HepG2 (cell line): ENCODE data around the gene PALM. TPM values are rescaled to one million over a fixed set of nuclear protein-coding genes. Genes with fewer than 3 reads are reported as not detected.

ENCODE experiments used
- ATAC-seq: fragments of 200-7000 bp; cut with Tn5 transposase; 3 replicates; pipeline ENCODE4 v1.9.1; 2020; ENCODE audit warnings: mild to moderate bottlenecking, moderate library complexity
- BruUV-seq: library from RNA; stranded (reverse); fragments of 400-500 nt; replicated peaks from 2 replicates; lab custom pipeline; 2021; lab: Mats Ljungman, UMichigan
- CTCF ChIA-PET: fragments of 300-600 bp; formaldehyde crosslinking; extraction: SDS; loops from one replicate; lab custom pipeline; 2021; ENCODE audit warnings: low total read pairs, inconsistent platforms, low intra/inter-chr PET ratio; lab: Yijun Ruan, JAX
- POLR2A ChIA-PET: fragments of 350-600 bp; sonication (Branson Sonifier 250); formaldehyde crosslinking; loops from one replicate; lab custom pipeline; 2020; ENCODE audit warnings: antibody characterized with exemption, inconsistent platforms; lab: Yijun Ruan, JAX
- DNase-seq: peaks from one replicate; pipeline ENCODE4 v3.0.0-alpha.2; 2015; ENCODE audit warnings: low spot score
- FAIRE-seq: peaks from 3 replicates; lab custom pipeline; 2011; peaks lifted over from hg19 to GRCh38; lab: Jason Lieb, UNC
- H2AFZ ChIP-seq: one replicate; pipeline ENCODE4 v1.6.1; 2011; ENCODE audit warnings: low read length, inconsistent platforms
- H3K27ac ChIP-seq: fragments of 300-600 bp; 3 replicates; pipeline ENCODE4 v1.8.0; 2011; ENCODE audit warnings: mixed run types, mild to moderate bottlenecking, mixed read lengths, low read length, inconsistent platforms; ENCODE audit not compliant: insufficient read depth; ENCODE audit errors: extremely low read length
- H3K27me3 ChIP-seq, 2 experiments: fragments of 200-600 bp in 1 of 2; 2 replicates in 1 of 2; 3 replicates in 1 of 2; pipeline versions ENCODE4 v1.6.0 to v1.8.0; 2011; ENCODE audit warnings: low read length in 2 of 2, mild to moderate bottlenecking in 2 of 2, moderate library complexity in 2 of 2, inconsistent platforms in 1 of 2; ENCODE audit not compliant: insufficient read depth in 2 of 2, control insufficient read depth in 1 of 2
- H3K36me3 ChIP-seq, 2 experiments: fragments of 200-600 bp in 1 of 2; replicated peaks in 1 of 2; 2 replicates in 1 of 2; 3 replicates in 1 of 2; pipeline versions ENCODE4 v1.5.1 to v1.8.0; 2011; ENCODE audit warnings: low read length in 2 of 2, inconsistent platforms in 1 of 2; ENCODE audit not compliant: insufficient read depth in 2 of 2, control insufficient read depth in 1 of 2
- H3K4me1 ChIP-seq: 2 replicates; pipeline ENCODE4 v1.5.1; 2012; ENCODE audit warnings: low read length, inconsistent platforms; ENCODE audit not compliant: insufficient read depth
- H3K4me2 ChIP-seq: 2 replicates; pipeline ENCODE4 v1.6.0; 2011; ENCODE audit warnings: low read depth, low read length, inconsistent platforms
- H3K4me3 ChIP-seq, 3 experiments: fragments of 200-600 bp in 1 of 3; sonication (generic), shearing (Covaris generic) in 1 of 3; replicated peaks in 1 of 3; 2 replicates each; pipeline ENCODE4 v1.5.1; 2011 to 2016; ENCODE audit warnings: low read length in 3 of 3, inconsistent platforms in 2 of 3, low read depth in 2 of 3, mild to moderate bottlenecking in 2 of 3, control low read depth in 1 of 3, mixed read lengths in 1 of 3; ENCODE audit not compliant: insufficient read depth in 1 of 3
- H3K79me2 ChIP-seq: one replicate; pipeline ENCODE4 v1.6.1; 2011; ENCODE audit warnings: low read length, inconsistent platforms; ENCODE audit not compliant: insufficient read depth
- H3K9ac ChIP-seq: 2 replicates; pipeline ENCODE4 v1.6.0; 2011; ENCODE audit warnings: mild to moderate bottlenecking, low read depth, low read length, inconsistent platforms; ENCODE audit not compliant: insufficient read depth
- H3K9me3 ChIP-seq: 2 replicates; pipeline ENCODE4 v1.5.1; 2012; ENCODE audit warnings: mild to moderate bottlenecking, low read length
- H4K20me1 ChIP-seq: 2 replicates; pipeline ENCODE4 v1.6.0; 2011; ENCODE audit warnings: inconsistent platforms, mild to moderate bottlenecking, low read length, moderate library complexity; ENCODE audit not compliant: insufficient read depth
- ATM ChIP-seq: fragments of 450-650 bp; IDR thresholded peaks from 2 replicates; pipeline ENCODE4 v1.7.1; 2017; ENCODE audit warnings: mild to moderate bottlenecking, borderline replicate concordance
- BORCS8-MEF2B ChIP-seq: sonication (generic); formaldehyde crosslinking; IDR thresholded peaks from 2 replicates; pipeline ENCODE4 v1.8.0; 2022; ENCODE audit warnings: mild to moderate bottlenecking, missing genetic modification reagents
- BRD4 ChIP-seq: sonication (generic); formaldehyde crosslinking; IDR thresholded peaks from 2 replicates; pipeline ENCODE4 v1.4.0; 2020; ENCODE audit warnings: missing genetic modification reagents
- MIER3 ChIP-seq: IDR thresholded peaks from 2 replicates; pipeline ENCODE4 v1.6.1; 2016; ENCODE audit warnings: missing compliant biosample characterization, borderline replicate concordance
- RCOR2 ChIP-seq: IDR thresholded peaks from 2 replicates; pipeline ENCODE4 v1.6.1; 2016; ENCODE audit warnings: missing biosample characterization, missing genetic modification reagents
- RORA ChIP-seq: sonication (generic); formaldehyde crosslinking; IDR thresholded peaks from 2 replicates; pipeline ENCODE4 v1.5.0; 2020; ENCODE audit warnings: mild to moderate bottlenecking, missing genetic modification reagents, moderate library complexity
- SATB2 ChIP-seq: sonication (generic); formaldehyde crosslinking; IDR thresholded peaks from 2 replicates; pipeline ENCODE4 v1.5.0; 2020; ENCODE audit warnings: missing genetic modification reagents
- SP1 ChIP-seq, 2 experiments: fragments of 450-650 bp in 1 of 2; sonication (generic) in 1 of 2; formaldehyde crosslinking in 1 of 2; IDR thresholded peaks; 2 replicates each; pipeline versions ENCODE4 v1.4.0 to v1.6.1; 2016 to 2020; ENCODE audit warnings: missing genetic modification reagents in 1 of 2
- ZBTB44 ChIP-seq: sonication (generic); formaldehyde crosslinking; IDR thresholded peaks from 2 replicates; pipeline ENCODE4 v1.4.0; 2020; ENCODE audit warnings: missing genetic modification reagents
- ZNF329 ChIP-seq: sonication (generic); formaldehyde crosslinking; IDR thresholded peaks from 2 replicates; pipeline ENCODE4 v1.9.0; 2021; ENCODE audit warnings: low read depth, mild to moderate bottlenecking, missing genetic modification reagents
- ZNF576 ChIP-seq: sonication (generic); formaldehyde crosslinking; IDR thresholded peaks from 2 replicates; pipeline ENCODE4 v1.4.0; 2020; ENCODE audit warnings: mild to moderate bottlenecking, missing genetic modification reagents
- ZNF839 ChIP-seq: sonication (generic); formaldehyde crosslinking; IDR thresholded peaks from 2 replicates; pipeline ENCODE4 v1.4.0; 2020; ENCODE audit warnings: missing genetic modification reagents, mild to moderate bottlenecking, borderline replicate concordance
- ZSCAN9 ChIP-seq: IDR thresholded peaks from 2 replicates; pipeline ENCODE4 v1.6.1; 2016; ENCODE audit warnings: borderline replicate concordance
- WGBS: methylation state at CpG from one replicate; pipeline ENCODE4 v1.1.6; 2017; ENCODE audit warnings: low lambda C conversion rate; 5-methylcytosine and 5-hydroxymethylcytosine counted together
- in situ Hi-C: cut with HindIII; loops from 2 replicates; pipeline ENCODE4 v1.10.0; 2017; ENCODE audit warnings: low pct_unique_long_range_greater_than_20kb; ENCODE audit not compliant: extremely low pct_ligation_motif_present
- intact Hi-C: fragments of 100-400 bp; cut with micrococcal nuclease; formaldehyde crosslinking; loops from one replicate; pipeline ENCODE4 v1.10.0; 2022; ENCODE audit not compliant: unreplicated experiment
- polyA plus RNA-seq, 8 experiments: library from polyadenylated mRNA; depleted of rRNA in 3 of 8; stranded (reverse) in 7 of 8; unstranded in 1 of 8; fragments of >200 nt; fragmentation: Illumina TruSeq in 4 of 8; extraction: Trizol in 4 of 8; gene quantifications; 2 replicates each; pipeline versions ENCODE4 v1.2.1 to v1.2.3, GENCODE V29; 2011 to 2016; ENCODE audit warnings: low read depth in 4 of 8, missing spikeins in 1 of 8, mixed read lengths in 1 of 8; ENCODE audit not compliant: insufficient read depth in 1 of 8
- total RNA-seq, 5 experiments: library from RNA; depleted of rRNA; stranded (reverse); fragments of >200 nt; fragmentation: Illumina TruSeq; extraction: Trizol; gene quantifications; 2 replicates each; pipeline ENCODE4 v1.2.3, GENCODE V29; 2016; ENCODE audit warnings: low read depth in 1 of 5
- TF ChIP-seq, protein P1 (sequence below): sonication (generic); formaldehyde crosslinking; IDR thresholded peaks from 2 replicates; pipeline ENCODE4 v1.8.0; 2022; ENCODE audit warnings: low read depth, missing genetic modification reagents
- TF ChIP-seq, protein P2 (sequence below): sonication (generic); formaldehyde crosslinking; IDR thresholded peaks from 2 replicates; pipeline ENCODE4 v1.4.0; 2020; ENCODE audit warnings: missing genetic modification reagents, borderline replicate concordance
- TF ChIP-seq, protein P3 (sequence below): sonication (generic); formaldehyde crosslinking; IDR thresholded peaks from 2 replicates; pipeline ENCODE4 v1.8.0; 2022; ENCODE audit warnings: missing genetic modification reagents, mild to moderate bottlenecking, borderline replicate concordance
- TF ChIP-seq, protein P4 (sequence below): IDR thresholded peaks from 2 replicates; pipeline ENCODE4 v1.6.1; 2016; ENCODE audit warnings: mild to moderate bottlenecking
- TF ChIP-seq, protein P5 (sequence below): sonication (generic); formaldehyde crosslinking; IDR thresholded peaks from 2 replicates; pipeline ENCODE4 v1.5.0; 2020; ENCODE audit warnings: missing genetic modification reagents, mild to moderate bottlenecking, borderline replicate concordance

PALM gene
- total and polyA plus RNA-seq, 2 of the 13 experiments (the other 11 are each of a cell fraction or from before 2014, with no cell fraction given): 4.0 to 9.7 TPM

DNA sequence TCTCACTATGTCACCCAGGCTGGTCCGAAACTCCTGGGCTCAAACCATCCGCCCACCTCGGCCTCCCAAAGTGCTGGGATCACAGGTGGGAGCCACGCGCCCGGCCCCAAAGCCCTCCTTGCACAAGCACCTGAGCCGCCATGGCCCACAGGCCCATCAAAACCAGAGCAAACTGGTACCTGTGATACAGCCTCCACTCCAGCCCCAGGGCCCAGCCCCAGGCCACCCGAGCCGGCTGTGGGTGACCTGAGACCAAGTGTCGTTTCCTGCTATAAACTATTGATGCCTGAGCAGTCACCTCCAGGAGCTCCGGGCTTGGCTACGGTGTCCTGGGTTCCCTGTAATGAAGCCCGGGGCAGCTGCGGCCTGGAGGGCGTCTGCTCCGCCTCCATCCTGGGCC, 78.8 kb downstream of the PALM start:
- ChIA-PET CTCF (no interaction called here), POLR2A (no interaction called here)
- no peak overlapping the region for H3K9ac ChIP-seq
- peaks cover 5% of the 10 kb centered on the region for H3K79me2 ChIP-seq
- FAIRE-seq (no peak), ATAC-seq (no peak), DNase-seq (no peak)
- no peak overlapping the region for H3K4me3 ChIP-seq
- no TSS peak for BruUV-seq
- no peaks in the 10 kb centered on the region for H3K36me3 ChIP-seq
- H2AFZ ChIP-seq: no peak overlapping the region
- no peaks in the 10 kb centered on the region for H3K27me3 ChIP-seq
- no peak overlapping the region for H3K27ac ChIP-seq
- H3K9me3 ChIP-seq: no peaks in the 10 kb centered on the region
- H3K4me2 ChIP-seq: no peak overlapping the region
- in situ Hi-C loops: no loop called here
- 90% methylated on average over 15 of the region's 16 CpGs for WGBS
- H3K4me1 ChIP-seq: peaks cover 63% of the 10 kb centered on the region
- intact Hi-C loops: loop anchor here (10.0 kb wide), 1 partner anchor 207 kb away; no protein-coding TSS in a partner anchor
- no peaks in the 10 kb centered on the region for H4K20me1 ChIP-seq
- TF ChIP-seq MIER3 (CRISPR knock-in tag) (no peak), SP1 (IDR thresholded peaks at IDR 0.05) (no peak), SP1 (CRISPR knock-in tag; IDR thresholded peaks at IDR 0.05) (no peak), ZNF576 (no peak), SATB2 (CRISPR knock-in tag) (no peak), RORA (CRISPR knock-in tag) (no peak), BORCS8-MEF2B (CRISPR knock-in tag) (no peak), BRD4 (CRISPR knock-in tag) (no peak), ZSCAN9 (CRISPR knock-in tag) (no peak), ZNF329 (CRISPR knock-in tag) (no peak), ZNF839 (no peak), ATM (no peak), ZBTB44 (CRISPR knock-in tag) (no peak), RCOR2 (CRISPR knock-in tag) (no peak)
- TF ChIP-seq, protein P1, sequence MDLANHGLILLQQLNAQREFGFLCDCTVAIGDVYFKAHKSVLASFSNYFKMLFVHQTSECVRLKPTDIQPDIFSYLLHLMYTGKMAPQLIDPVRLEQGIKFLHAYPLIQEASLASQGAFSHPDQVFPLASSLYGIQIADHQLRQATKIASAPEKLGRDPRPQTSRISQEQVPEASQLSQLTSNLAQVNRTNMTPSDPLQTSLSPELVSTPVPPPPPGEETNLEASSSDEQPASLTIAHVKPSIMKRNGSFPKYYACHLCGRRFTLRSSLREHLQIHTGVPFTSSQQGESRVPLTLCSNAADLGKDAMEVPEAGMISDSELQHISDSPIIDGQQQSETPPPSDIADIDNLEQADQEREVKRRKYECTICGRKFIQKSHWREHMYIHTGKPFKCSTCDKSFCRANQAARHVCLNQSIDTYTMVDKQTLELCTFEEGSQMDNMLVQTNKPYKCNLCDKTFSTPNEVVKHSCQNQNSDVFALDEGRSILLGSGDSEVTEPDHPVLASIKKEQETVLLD (CRISPR knock-in tag): no peak
- TF ChIP-seq, protein P2, sequence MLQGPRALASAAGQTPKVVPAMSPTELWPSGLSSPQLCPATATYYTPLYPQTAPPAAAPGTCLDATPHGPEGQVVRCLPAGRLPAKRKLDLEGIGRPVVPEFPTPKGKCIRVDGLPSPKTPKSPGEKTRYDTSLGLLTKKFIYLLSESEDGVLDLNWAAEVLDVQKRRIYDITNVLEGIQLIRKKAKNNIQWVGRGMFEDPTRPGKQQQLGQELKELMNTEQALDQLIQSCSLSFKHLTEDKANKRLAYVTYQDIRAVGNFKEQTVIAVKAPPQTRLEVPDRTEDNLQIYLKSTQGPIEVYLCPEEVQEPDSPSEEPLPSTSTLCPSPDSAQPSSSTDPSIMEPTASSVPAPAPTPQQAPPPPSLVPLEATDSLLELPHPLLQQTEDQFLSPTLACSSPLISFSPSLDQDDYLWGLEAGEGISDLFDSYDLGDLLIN (CRISPR knock-in tag): no peak
- TF ChIP-seq, protein P3, sequence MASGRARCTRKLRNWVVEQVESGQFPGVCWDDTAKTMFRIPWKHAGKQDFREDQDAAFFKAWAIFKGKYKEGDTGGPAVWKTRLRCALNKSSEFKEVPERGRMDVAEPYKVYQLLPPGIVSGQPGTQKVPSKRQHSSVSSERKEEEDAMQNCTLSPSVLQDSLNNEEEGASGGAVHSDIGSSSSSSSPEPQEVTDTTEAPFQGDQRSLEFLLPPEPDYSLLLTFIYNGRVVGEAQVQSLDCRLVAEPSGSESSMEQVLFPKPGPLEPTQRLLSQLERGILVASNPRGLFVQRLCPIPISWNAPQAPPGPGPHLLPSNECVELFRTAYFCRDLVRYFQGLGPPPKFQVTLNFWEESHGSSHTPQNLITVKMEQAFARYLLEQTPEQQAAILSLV (CRISPR knock-in tag): no peak
- TF ChIP-seq, protein P4, sequence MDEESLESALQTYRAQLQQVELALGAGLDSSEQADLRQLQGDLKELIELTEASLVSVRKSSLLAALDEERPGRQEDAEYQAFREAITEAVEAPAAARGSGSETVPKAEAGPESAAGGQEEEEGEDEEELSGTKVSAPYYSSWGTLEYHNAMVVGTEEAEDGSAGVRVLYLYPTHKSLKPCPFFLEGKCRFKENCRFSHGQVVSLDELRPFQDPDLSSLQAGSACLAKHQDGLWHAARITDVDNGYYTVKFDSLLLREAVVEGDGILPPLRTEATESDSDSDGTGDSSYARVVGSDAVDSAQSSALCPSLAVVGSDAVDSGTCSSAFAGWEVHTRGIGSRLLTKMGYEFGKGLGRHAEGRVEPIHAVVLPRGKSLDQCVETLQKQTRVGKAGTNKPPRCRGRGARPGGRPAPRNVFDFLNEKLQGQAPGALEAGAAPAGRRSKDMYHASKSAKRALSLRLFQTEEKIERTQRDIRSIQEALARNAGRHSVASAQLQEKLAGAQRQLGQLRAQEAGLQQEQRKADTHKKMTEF (CRISPR knock-in tag): no peak
- TF ChIP-seq, protein P5, sequence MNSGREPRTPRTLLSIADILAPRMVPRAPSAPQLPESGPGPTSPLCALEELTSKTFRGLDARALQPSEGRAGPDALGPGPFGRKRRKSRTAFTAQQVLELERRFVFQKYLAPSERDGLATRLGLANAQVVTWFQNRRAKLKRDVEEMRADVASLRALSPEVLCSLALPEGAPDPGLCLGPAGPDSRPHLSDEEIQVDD (CRISPR knock-in tag): no peak
